ENCODE measurements around the gene NF1. TPM values are rescaled to one million over a fixed set of nuclear protein-coding genes. Genes with fewer than 3 reads are reported as not detected.

The NF1 gene
- total RNA-seq, 4 donors from 2014 or later = 66.1 to 107 (median 90.9) TPM

DNA sequence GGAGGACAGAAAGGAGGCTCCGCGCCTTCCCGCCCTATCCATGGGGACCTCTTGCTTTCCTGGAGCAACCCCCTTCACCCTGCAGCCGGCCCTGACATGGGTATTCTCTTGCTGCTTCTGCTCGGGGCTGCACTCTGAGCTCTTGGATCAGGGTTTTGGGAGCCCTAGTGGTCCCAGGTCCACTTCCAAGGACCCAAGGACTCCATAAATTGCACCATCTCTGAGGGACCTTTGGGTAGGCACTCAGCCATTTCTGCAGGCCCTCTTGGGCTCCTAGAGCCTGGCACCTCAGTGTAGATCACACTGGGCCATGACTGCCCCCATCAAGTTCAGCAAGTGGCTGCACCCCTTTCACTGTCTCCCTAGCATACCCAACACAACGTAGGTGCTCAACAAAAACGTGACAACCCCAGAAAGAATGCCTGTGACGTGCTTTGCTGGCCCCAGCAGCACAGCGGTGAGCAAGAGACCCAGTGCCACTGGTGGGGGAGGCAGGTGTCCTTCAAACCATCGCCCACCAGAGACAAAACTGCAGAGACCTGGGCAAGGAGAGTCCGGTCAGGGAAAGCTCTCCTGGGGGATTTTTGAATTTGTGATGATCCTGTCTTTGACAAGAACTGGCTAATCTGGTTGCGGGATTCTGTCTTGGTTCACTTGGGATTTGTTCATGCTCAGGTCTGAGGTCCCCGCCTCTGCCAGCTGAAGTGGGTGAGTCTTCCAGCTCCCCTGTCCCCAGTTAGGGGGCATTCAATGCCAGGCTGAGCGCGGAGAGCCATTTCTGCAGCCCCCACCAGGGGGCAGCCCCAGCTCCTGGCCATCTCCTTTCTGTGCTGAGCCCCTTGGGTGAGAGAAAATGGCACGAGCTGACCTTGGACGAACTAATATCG, 294.2 kb downstream of the NF1 start:
- TF ChIP-seq POLR2A (IDR thresholded peaks at IDR 0.05) = no peak
- no peak for TF ChIP-seq EP300 (IDR thresholded peaks at IDR 0.05)
- TF ChIP-seq, protein P1, sequence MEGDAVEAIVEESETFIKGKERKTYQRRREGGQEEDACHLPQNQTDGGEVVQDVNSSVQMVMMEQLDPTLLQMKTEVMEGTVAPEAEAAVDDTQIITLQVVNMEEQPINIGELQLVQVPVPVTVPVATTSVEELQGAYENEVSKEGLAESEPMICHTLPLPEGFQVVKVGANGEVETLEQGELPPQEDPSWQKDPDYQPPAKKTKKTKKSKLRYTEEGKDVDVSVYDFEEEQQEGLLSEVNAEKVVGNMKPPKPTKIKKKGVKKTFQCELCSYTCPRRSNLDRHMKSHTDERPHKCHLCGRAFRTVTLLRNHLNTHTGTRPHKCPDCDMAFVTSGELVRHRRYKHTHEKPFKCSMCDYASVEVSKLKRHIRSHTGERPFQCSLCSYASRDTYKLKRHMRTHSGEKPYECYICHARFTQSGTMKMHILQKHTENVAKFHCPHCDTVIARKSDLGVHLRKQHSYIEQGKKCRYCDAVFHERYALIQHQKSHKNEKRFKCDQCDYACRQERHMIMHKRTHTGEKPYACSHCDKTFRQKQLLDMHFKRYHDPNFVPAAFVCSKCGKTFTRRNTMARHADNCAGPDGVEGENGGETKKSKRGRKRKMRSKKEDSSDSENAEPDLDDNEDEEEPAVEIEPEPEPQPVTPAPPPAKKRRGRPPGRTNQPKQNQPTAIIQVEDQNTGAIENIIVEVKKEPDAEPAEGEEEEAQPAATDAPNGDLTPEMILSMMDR (IDR thresholded peaks at IDR 0.05) = peak; percentile 31 to 67 (median 61)
- H3K27me3 ChIP-seq = peaks cover 0 to 39% of the 10 kb centered on the region in 2 donors

DNA sequence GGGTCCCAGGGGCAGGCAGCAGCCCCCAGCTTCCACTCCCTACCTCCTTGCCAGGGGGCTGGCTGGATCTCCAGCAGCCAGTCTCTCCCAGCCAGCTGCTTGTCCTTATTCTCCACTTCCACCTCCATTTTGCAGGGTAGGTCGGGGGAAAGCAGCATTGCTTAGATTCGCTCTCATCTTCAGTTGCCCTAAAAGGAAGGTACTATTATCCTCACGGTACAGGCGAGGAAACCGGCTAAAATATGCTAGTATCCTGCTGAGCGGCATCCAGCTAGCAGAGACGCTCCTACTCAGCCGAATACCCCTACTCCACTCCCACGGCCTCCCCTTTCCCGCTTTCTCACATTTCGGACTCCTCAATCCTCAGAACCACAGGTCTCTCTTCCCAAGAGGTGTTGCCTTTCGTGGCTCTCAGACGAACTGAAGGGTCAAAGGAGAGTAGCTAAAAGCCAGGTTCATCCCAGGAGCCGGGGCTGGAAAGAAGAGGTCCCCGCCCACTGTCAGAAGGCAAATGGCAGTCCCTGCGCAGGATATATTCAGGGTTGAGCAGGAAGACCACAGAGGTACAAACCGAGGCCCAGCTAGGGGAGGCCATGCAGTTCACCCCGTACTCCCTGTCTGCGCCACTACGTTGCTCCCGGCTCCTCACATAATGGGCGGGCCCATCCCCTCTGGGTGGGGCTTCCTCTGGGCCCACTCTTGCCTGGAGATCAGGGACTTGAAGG, 295.0 kb downstream of the NF1 start:
- whole genome bisulfite sequencing, 2 donors = 70 to 73% methylated on average over 22 of the region's 22 CpGs
- no peak overlapping the region for H3K27ac ChIP-seq
- no peaks in the 10 kb centered on the region for H3K36me3 ChIP-seq
- no peak overlapping the region for H3K4me3 ChIP-seq
- H3K4me1 ChIP-seq = peaks cover 0 to 22% (median 11%) of the 10 kb centered on the region in 4 donors
- TF ChIP-seq, protein P1 (IDR thresholded peaks at IDR 0.05) = peak in 1 of 5 experiments; percentile 3
- TF ChIP-seq POLR2A (IDR thresholded peaks at IDR 0.05) (no peak), EP300 (IDR thresholded peaks at IDR 0.05) (no peak)
- no peaks in the 10 kb centered on the region for H3K9me3 ChIP-seq
- no peak for DNase-seq (ENCODE audit: low spot score in 2 of 2)
- H3K27me3 ChIP-seq = peaks cover 0 to 42% of the 10 kb centered on the region in 2 donors

More for the DNA sequence above, 294.2 kb downstream of the NF1 start:
- Histone ChIP-seq H3K27ac (no peak overlapping the region), H3K4me1 (peaks cover 0 to 22% (median 11%) of the 10 kb centered on the region in 4 donors), H3K9me3 (no peaks in the 10 kb centered on the region), H3K4me3 (no peak overlapping the region), H3K36me3 (no peaks in the 10 kb centered on the region)
- no peak for DNase-seq (ENCODE audit: low spot score in 2 of 2)
- WGBS, 2 donors = 52 to 57% methylated on average over 18 of the region's 18 CpGs

- Histone ChIP-seq H3K36me3 (no peaks in the 10 kb centered on the region), H3K27me3 (peaks cover 0 to 42% of the 10 kb centered on the region in 2 donors), H3K9me3 (no peaks in the 10 kb centered on the region), H3K4me3 (no peak overlapping the region), H3K27ac (no peak overlapping the region), H3K4me1 (peaks cover 0 to 22% (median 11%) of the 10 kb centered on the region in 4 donors)
- WGBS, 2 donors = 78 to 79% methylated on average over 8 of the region's 8 CpGs
- DNase-seq (ENCODE audit: low spot score in 2 of 2) = no peak
- no peak for TF ChIP-seq POLR2A (IDR thresholded peaks at IDR 0.05)
Measured at GRCh38 chr17:31390426-31390747, 295.6 kb downstream of the NF1 start.

GRCh38 chr17:31390748-31391495, 296.1 kb downstream of the NF1 start:
- peaks cover 0 to 48% of the 10 kb centered on the region in 2 donors for H3K27me3 ChIP-seq
- no peak overlapping the region for H3K27ac ChIP-seq
- no peak for DNase-seq (ENCODE audit: low spot score in 2 of 2)
- H3K9me3 ChIP-seq = no peaks in the 10 kb centered on the region
- TF ChIP-seq, protein P1 (IDR thresholded peaks at IDR 0.05) = no peak
- no peak for TF ChIP-seq EP300 (IDR thresholded peaks at IDR 0.05)
- TF ChIP-seq POLR2A (IDR thresholded peaks at IDR 0.05) = no peak
- no peaks in the 10 kb centered on the region for H3K36me3 ChIP-seq
- 13 to 24% methylated on average over 38 to 52 of the region's 56 CpGs for WGBS, 2 donors
- H3K4me3 ChIP-seq = peak overlapping the region; percentile 22 to 57 (median 31)
- H3K4me1 ChIP-seq = peaks cover 0 to 22% (median 11%) of the 10 kb centered on the region in 4 donors

GRCh38 chr17:31391496-31391949, 296.7 kb downstream of the NF1 start, which contains the start of gene RAB11FIP4:
Gene RAB11FIP4 (plus strand): TSS chr17:31391675. CDS start chr17:31391853, 178 bp downstream.
- Histone ChIP-seq H3K27ac (no peak within 1 kb of the TSS), H3K4me1 (peaks cover 0 to 22% (median 11%) of the 10 kb centered on the region in 4 donors), H3K4me3 (peak within 1 kb of the TSS; percentile 22 to 57 (median 31)), H3K36me3 (no peaks in the 10 kb centered on the region), H3K27me3 (peaks cover 0 to 49% of the 10 kb centered on the region in 2 donors), H3K9me3 (no peaks in the 10 kb centered on the region)
- TF ChIP-seq, protein P1 (IDR thresholded peaks at IDR 0.05) = no peak
- TF ChIP-seq EP300 (IDR thresholded peaks at IDR 0.05) = no peak
- no peak for TF ChIP-seq POLR2A (IDR thresholded peaks at IDR 0.05)
- DNase-seq (ENCODE audit: low spot score in 2 of 2) = no peak
- WGBS, 2 donors = 1% methylated on average over 34 of the region's 69 CpGs; no CpG with 5 or more reads in 1 of the 2 donors

Data from tibial nerve (tissue), 4 donors.